Neural progenitor cell (in vitro differentiated cells): ENCODE measurements around the gene TTYH2.

Source experiments
- CTCF ChIP-seq: fragments of 200-600 bp; sonication (generic); IDR thresholded peaks from 2 replicates; pipeline ENCODE4 v1.5.1; 2017; ENCODE audit warnings: antibody characterized with exemption, mild to moderate bottlenecking
- EZH2 ChIP-seq: fragments of 200-600 bp; sonication (generic); IDR thresholded peaks from 2 replicates; pipeline ENCODE4 v1.6.1; 2017; ENCODE audit warnings: antibody characterized with exemption, mild to moderate bottlenecking, moderate library complexity

GRCh38 chr17:74296548-74296936 is 83.2 kb downstream of the TTYH2 start:
- TF ChIP-seq CTCF: peak; percentile 70
- no peak for TF ChIP-seq EZH2
